Hypothalamus (tissue), 51 donors: ENCODE data around the gene TMEM176B.
"Not testable (repeated sequence)": the region's sequence is repeated elsewhere in the genome, so short reads cannot be mapped to it uniquely, and the experiment has no call there.

Experiments
- DNase-seq, 51 donors: peaks; one replicate each; lab custom pipeline; 2025; lab: John Stamatoyannopoulos, UW

TMEM176B gene

DNA sequence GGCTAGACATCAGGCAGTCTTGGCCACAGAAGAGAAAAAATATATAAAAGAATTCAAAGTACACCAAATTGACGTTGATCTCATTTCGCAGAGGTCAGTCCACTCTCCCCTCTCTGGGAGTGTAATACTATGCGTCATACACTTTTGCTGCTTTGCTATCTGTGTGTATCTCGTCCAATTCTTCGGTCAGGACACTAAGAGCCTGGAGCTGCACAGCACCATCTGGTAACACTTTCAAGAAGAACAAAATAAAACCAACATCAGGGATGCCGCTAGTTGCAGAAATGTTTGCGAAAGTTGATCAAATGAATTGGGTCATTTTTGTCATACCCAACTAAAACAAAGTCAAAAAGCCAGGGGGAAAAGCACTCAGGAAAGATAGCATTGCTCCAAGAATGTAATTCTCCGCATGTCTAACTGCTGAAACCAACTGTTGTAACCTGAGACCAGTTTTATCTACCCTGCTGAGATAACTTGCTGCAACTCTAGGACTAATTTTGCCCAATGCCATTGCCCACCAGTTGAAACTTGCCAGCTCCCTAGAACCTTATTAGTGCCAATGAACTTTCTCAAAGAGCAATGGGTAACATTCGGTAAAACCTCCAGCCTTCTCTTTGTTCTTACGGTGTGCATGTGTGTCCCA is 23.4 kb upstream of the TMEM176B start:
- no peak for DNase-seq

- DNase-seq = no peak
Measured at GRCh38 chr7:150823043-150823442, 22.9 kb upstream of the TMEM176B start.

- no peak for DNase-seq
Measured at GRCh38 chr7:150820578-150821198, 20.5 kb upstream of the TMEM176B start.

- DNase-seq = no peak
Measured at GRCh38 chr7:150820148-150820547, 20.0 kb upstream of the TMEM176B start.

- DNase-seq = no peak
Measured at GRCh38 chr7:150818971-150819370, 18.8 kb upstream of the TMEM176B start.

- no peak for DNase-seq
Measured at GRCh38 chr7:150814328-150815001, 14.3 kb upstream of the TMEM176B start.

GRCh38 chr7:150807616-150808438 is 7.7 kb upstream of the TMEM176B start:
- not testable (repeated sequence) for DNase-seq

DNA sequence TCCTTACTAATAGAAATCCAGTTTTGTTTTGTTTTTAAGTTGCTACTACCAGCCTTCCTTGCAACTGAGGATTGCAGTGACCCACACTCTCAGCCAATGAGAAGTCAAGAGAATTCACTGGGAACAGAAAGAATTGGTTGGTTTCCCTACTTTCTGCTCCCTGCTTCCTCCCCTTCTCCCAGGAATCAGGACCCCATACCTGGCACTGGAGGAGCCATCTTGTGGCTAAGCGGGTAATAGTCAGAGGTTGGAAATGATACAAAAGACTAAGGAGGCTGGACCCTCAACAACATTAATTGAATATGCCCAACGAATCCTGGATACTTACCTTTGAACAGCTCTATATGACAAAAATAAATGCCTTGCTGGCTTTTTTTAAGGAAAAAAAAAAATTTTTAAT is 6.7 kb upstream of the TMEM176B start:
- no peak for DNase-seq

DNA sequence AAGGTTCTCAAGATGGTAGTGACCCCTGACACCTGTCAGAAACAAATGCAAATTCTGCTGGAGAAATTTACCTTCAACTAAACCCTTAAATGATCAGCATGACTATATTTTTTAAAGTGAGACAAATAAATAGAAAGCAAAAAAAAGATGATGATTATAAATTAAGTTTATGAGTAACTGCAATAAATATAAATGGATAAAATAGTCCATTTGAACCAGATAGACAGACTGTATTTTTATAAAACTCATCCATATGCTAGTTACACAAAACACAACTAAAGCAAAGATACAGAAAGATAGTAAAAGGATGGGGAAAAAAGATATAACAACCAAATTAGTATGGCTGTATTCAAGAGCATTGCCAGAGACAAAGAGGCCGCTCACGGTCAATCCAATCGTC is 6.3 kb upstream of the TMEM176B start:
- DNase-seq = no peak

GRCh38 chr7:150805864-150806263 is 5.7 kb upstream of the TMEM176B start:
- no peak for DNase-seq

DNA sequence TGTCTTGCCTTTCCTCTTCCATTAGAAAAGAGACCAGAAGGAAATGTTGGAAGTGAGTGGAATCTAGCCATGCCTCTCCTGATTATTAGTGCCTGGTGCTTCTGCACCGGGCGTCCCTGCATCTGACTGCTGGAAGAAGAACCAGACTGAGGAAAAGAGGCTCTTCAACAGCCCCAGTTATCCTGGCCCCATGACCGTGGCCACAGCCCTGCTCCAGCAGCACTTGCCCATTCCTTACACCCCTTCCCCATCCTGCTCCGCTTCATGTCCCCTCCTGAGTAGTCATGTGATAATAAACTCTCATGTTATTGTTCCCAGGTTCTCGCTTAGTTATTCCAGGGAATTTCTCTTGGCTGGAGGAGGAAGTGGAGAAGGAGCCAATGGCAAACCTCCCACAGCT is 4.6 kb upstream of the TMEM176B start:
- DNase-seq = no peak

GRCh38 chr7:150803161-150803860 is 3.1 kb upstream of the TMEM176B start:
- no peak for DNase-seq

DNA sequence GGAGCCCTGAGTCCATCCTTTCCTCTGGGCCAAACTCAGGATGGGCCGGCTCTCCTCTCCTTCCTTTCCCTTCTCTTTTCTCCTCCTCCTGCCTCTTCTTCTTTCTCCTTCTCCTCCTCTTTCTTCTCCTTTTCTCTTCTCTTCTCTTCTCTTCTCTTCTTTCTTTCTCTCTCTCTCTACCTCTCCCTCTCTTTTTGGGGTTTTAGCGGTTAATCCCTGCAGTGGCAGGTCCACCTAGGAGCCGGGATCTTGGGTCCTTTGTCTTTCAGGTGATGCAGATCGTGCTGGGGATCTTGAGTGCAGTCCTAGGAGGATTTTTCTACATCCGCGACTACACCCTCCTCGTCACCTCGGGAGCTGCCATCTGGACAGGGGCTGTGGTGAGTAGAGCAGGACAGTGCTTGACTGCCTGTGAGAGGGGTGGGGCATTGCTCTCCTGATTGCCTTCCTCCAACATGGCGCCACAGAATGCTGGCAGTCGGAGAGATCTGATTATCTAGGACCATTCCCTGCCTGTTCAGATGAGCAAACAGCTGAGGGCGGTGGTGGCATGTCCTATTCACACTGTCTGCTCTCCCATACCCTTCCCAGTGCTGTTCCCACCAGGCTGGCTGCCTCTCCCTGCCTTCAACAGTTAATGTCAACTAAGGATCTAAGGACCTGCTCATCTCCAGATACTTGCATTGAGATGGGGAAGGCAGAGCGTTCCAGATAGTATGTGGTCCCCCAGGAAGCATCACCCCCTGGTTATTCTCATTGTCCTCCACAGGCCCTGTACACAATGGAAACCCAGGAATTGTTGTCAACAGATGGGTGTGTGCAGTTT is 2.0 kb upstream of the TMEM176B start:
- DNase-seq = no peak

GRCh38 chr7:150801242-150801945 is 1.2 kb upstream of the TMEM176B start:
- DNase-seq = no peak

GRCh38 chr7:150800581-150801241 is 547 bp upstream of the TMEM176B start, which contains the start of gene TMEM176A:
Gene TMEM176A, plus strand, starts transcription at chr7:150800769. Its CDS starts 782 bp downstream, at chr7:150801551.
- peak in 11 of 51 donors; percentile 34 to 78 (median 51) for DNase-seq

- no peak for DNase-seq
Measured at GRCh38 chr7:150799156-150799555, 1.0 kb downstream of the TMEM176B start.

DNA sequence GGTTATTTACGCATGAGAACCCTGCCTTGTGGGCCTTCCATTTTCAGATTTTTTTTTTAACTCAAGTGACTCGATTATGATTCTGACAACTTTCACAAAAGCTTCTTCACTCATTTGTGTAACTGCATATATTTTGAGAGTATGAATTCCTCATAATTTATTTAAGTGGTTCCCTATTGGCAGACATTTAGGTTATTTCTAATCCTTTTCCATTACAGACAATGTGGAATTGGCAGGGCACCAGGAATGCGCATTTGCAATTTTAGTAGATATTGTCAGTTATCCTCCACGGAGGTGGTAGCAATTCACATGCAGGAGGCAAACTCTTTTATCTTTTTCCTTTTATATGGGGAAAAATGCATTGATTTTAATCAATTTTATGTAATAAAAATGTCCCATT is 2.5 kb downstream of the TMEM176B start:
- DNase-seq = no peak

- no peak for DNase-seq
Measured at GRCh38 chr7:150793569-150794238, 6.5 kb downstream of the TMEM176B start.
